Activated CD4-positive, alpha-beta T cell treated with anti-CD3 and anti-CD28 coated beads, Interleukin-2, amount 50 U/mL, for 1 hour (primary cell): ENCODE measurements around the gene ZNF862.
"Not testable (repeated sequence)": the region's sequence is repeated elsewhere in the genome, so short reads cannot be mapped to it uniquely, and the experiment has no call there.

Experiments used
- DNase-seq: peaks from one replicate; pipeline ENCODE4 v3.0.0-alpha.2; 2020

ZNF862 gene

GRCh38 chr7:149882248-149883047 lies 44.3 kb downstream of the ZNF862 start:
- DNase-seq: no peak

GRCh38 chr7:149883048-149883438 lies 44.9 kb downstream of the ZNF862 start:
- DNase-seq: no peak

DNA sequence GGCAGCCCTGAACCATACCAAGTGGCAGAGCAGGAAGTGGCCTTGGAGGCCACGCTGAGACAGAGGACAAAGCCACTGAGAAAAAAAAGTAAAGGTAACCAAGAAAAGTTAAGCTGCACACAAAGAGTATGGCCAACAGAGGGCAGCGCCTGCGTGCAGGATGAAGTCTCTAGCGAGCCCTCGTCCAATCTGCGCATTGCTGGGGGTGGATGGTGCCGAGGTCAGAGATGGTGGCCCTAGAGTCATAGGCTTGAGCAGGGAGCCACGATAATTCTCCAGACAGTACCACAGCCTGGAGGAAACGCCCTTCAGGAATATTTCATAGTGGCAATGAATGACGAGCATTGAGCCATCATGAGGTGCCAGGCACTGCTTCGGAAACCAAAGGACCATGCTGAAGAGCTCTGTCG lies 45.3 kb downstream of the ZNF862 start:
- DNase-seq: peak; percentile 52

DNA sequence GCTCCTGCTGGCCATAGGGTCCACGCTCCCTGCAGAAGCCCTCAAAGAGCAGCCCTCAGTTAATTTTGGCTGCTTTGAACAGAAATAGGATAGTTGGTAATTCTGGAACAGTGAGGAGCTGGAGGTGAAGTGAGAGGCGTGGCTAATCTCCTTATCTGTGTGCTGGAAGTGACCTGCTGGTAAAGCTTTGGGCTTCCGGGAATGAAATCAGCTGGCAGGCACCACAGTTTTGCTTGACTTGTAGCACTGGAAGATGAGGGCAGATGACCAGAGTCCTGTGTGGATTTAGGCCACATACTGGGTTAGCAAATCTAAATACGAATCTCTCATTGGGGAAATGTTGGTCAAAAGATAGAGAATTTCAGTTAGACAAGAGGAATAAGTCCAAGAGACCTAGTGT lies 45.8 kb downstream of the ZNF862 start:
- DNase-seq: no peak

DNA sequence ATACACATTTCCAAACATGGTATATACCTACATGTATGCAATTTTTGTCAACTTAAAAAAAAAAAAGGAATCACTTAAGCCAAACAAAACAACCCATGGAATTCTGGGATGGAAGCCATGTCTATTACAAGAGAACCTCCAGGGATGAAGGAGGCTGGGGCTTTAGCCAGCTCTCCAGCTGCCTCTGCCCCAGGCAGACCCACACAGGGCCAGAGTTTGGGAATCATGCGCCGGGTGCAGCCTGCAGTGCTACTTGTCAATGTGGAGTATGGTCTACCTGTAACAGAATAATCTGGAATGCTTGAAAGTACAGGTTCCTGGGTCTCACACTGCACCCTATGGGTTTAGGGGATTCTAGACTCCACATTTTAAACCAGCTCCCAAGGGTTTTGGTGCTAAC lies 46.4 kb downstream of the ZNF862 start:
- no peak for DNase-seq

GRCh38 chr7:149885191-149886017 lies 47.2 kb downstream of the ZNF862 start:
- DNase-seq: no peak

- DNase-seq: no peak
These were observed 47.8 kb downstream of the ZNF862 start for GRCh38 chr7:149886018-149886415.

DNA sequence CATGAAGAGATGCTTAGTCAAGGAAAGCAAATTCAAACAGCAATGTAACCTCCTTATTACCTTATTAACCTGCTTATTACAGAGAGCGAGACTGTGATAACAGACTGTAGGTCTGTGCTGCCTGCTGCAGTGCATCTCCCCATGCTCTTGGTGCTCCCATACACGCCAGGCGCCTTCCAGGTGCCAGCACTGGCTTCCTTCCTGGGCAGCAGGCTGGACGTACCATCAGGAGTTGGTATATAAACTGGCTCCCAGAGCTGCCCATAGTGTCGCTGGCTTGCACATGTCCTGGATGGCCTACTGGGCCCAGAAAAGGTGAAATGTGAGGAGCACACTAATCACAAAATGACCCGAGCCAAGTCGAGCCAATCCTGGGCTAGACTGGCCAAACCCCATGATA lies 49.1 kb downstream of the ZNF862 start:
- DNase-seq: no peak

GRCh38 chr7:149890715-149891114 lies 52.5 kb downstream of the ZNF862 start:
- DNase-seq: not testable (repeated sequence)

DNA sequence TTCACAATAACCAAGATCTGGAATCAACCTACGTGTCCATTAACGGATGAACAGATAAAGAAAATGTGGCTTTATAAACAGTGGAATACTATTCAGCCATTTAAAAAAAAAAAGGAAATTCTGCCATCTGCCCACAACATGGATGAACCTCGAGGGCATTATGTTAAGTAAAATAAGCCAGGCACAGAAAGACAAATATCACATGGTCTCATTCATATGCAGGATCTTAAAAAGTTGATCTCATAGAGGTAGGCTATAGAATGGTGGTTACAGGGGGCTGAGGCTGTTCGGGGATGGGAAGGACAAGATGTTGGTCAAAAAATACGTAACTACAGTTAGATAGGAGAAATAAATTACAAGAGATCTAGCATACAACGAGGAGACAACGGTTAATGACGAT lies 56.8 kb downstream of the ZNF862 start:
- DNase-seq: not testable (repeated sequence)

- not testable (repeated sequence) for DNase-seq
These were observed 69.7 kb downstream of the ZNF862 start for GRCh38 chr7:149907776-149908376.

- DNase-seq: not testable (repeated sequence)
These were observed 72.0 kb downstream of the ZNF862 start for GRCh38 chr7:149910219-149910618.

GRCh38 chr7:149912126-149912525 lies 74.0 kb downstream of the ZNF862 start:
- DNase-seq: not testable (repeated sequence)
